GM18867 (cell line): ENCODE data around the gene SEPHS2.
"Not testable (repeated sequence)": the region's sequence is repeated elsewhere in the genome, so short reads cannot be mapped to it uniquely, and the experiment has no call there.

Experiments
- ATAC-seq: cut with Tn5 transposase; IDR thresholded peaks from one replicate; pipeline ENCODE4 v1.9.1; 2021; ENCODE audit warnings: mild to moderate bottlenecking, moderate library complexity; ENCODE audit not compliant: unreplicated experiment

The SEPHS2 gene

DNA sequence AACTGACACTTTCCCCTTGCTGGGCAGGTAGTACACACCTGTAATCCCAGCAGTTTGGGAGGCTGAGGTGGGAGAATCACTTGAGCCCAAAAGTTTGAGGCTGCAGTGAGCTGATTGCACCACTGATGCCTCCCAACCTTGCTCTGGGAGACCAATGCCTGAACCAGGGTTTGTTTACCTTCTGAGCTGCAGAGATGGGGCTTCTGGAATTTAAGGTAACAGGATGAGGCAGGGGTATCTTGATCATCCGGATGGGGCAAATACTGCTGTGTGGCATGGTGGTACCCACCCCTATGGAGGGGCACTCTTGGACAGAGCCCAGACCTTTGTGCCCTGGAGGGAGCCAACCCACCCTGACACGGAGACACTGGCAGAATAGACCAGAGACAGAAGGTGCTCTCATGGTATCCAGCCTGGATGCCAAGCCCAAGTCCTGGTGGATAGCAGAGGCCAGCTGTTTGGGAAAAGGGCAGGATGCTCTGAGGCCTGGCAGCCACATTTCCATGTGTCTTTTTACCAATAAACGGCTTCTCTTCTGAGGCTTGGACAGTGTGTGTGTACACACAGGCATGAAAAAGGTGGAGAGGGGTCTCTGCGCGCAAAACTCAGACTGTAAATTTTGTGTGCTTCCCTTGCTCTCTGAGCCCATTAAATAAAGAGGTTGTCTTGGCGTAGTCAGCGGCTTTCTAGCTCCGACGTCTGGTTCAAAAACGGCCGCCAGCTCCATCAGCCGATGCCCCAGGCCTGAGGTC, 46.1 kb downstream of the SEPHS2 start:
- ATAC-seq: no peak

DNA sequence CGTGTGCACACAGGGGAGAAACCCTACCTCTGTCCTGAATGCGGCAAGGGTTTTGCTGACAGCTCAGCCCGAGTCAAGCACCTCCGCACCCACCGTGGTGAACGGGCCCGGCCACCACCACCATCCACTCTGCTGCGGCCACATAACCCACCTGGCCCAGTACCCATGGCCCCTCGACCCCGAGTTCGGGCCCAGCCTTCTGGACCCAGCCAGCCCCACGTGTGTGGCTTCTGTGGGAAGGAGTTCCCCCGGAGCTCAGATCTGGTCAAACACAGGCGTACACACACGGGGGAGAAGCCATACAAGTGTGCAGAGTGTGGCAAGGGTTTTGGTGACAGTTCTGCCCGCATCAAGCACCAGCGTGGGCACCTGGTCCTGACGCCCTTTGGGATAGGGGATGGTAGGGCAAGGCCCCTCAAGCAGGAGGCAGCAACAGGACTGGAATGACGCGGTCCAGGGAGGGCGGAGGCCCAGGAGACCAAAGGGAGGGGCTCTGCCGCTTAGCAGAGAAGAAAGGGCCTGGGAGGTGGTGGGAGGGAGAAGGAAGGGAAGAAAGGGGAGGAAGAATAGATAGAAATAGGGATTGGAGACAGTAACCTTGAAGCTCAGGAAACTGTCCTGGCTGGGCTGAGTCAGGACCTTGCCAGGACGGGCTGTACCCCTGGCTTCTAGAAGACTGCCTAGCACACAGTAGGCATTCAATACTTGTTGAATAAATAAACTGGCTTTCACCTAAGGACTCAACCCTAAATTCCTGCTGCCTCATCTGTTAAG, 46.8 kb downstream of the SEPHS2 start:
- ATAC-seq: no peak

DNA sequence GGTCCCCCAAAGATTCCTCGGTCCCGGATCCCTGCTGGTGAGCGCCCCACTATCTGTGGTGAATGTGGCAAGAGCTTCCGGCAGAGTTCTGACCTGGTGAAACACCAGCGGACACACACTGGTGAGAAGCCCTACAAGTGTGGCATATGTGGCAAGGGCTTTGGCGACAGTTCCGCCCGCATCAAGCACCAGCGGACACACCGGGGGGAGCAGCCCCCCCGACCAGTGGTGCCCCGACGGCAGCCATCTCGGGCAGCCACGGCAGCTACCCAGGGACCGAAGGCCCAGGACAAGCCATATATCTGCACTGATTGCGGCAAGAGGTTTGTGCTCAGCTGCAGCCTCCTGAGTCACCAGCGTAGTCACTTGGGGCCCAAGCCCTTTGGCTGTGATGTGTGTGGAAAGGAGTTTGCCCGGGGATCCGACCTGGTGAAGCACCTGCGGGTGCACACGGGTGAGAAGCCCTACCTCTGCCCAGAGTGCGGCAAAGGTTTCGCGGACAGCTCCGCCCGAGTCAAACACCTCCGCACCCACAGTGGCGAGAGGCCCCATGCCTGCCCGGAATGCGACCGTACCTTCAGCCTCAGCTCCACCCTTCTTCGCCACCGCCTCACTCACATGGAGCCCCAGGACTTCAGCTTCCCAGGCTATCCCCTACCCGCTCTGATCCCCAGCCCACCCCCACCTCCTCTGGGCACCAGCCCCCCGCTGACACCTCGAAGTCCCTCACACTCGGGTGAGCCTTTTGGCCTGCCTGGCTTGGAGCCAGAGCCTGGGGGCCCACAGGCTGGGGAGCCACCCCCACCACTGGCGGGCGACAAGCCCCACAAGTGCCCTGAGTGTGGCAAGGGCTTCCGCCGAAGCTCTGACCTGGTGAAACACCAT, 47.7 kb downstream of the SEPHS2 start:
- ATAC-seq: no peak

DNA sequence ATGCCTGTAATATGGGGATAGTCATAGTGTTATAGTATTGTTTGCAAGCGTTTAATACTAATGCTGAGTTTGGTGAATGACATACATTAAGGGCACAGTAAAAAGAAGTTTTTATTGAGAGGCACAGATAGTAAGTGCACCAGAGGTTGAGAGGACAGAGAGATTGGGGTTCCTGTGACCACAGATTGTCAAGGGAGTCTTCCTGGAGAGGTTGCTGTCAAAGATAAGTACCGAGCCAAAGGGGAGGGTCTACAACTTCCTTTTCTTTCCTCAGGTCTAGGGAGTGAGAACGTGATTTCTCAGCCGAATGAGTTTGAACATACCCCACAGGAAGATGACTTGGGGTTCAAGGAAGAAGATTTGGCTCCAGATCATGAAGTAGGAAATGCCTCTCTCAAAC, 48.6 kb downstream of the SEPHS2 start:
- no peak for ATAC-seq

DNA sequence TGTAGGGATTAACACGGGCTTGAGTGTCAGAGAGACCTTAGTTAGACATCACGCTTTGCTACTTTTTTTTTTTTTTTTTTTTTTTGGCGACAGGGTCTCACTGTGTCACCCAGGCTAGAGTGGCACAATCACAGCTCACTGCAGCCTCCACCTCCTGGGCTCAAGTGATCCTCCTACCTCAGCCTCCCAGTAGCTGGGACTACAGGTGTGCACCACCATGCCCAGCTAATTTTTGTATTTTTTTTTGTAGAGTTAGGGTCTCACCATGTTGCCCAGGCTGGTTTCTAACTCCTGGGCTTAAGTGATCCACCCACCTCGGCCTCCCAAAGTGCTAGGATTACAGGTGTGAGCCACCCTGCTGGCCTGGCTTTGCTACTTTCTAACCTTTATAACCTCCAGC, 49.0 kb downstream of the SEPHS2 start:
- ATAC-seq: not testable (repeated sequence)

DNA sequence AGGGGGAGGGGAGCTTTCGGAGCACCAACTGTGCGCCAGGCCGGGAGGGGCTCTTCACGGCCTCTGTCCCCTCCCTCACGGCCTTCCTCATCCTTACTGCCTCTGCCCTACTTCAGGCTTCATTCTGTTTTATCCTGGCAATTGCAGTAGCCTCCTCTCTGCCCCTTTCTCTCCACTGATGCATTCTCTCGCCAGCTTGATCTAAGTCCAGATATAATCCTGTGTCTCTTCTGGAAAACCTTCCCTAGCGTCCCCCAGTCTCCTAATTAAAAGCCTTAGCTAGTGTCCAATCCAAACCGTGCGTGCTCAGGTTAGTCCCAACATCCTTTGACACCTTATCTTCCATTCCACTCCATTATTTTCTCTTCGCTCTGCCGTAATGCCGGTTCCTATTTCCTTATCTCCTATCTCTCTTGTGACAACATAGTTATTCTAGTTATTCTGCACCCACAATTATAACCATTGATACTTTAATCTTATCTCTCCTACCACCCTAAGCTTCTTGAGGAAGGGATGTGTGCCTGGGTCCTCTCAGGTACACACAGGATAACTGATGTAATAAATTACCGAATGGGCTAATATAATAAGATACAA, 49.6 kb downstream of the SEPHS2 start:
- ATAC-seq: no peak

DNA sequence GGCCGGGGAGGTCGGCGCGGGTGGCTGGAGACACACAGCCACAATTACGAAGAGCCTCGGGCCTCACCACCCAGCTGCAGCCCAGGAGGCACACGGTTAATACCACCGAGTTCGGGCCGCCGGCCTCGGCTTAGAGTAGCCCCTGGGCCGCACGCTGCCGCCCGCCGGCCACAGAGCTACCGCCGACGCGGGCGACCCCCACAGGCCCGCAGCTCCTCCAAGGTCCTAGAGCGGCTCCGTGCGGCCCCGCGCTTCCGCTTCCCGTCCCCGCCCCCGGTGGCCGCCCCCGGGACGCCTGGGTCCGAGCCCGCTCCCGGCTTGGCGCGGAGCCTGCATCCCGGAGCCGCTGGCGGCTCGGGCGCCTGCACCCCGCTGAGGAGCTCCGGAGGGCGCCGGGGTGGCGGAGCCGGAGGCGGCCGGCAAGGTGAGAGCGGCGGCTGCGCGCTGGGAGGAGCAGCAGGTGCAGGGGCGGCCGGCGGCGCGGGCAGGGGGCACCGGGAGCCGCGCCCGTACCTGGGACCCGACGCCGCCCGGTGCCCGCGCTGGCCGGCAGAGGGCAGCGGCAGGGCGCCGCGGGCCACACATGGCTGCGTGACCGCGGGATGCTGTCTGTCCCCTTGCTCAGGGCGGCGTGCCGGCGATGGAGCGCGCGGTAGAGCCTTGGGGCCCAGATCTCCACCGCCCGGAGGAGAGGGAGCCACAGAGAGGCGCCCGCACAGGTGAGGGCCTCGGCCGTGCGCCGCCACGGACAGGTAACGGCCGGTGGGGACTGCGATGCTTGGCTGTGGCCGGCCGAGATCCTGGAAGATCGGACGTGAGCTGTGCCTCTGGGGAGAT, 50.3 kb downstream of the SEPHS2 start, which contains the start of gene ZNF48:
ZNF48 (plus strand) TSS at position 266 of the 837 bp plus-strand sequence; CDS start at position 641, 375 bp downstream.
- ATAC-seq: peak; percentile 64

DNA sequence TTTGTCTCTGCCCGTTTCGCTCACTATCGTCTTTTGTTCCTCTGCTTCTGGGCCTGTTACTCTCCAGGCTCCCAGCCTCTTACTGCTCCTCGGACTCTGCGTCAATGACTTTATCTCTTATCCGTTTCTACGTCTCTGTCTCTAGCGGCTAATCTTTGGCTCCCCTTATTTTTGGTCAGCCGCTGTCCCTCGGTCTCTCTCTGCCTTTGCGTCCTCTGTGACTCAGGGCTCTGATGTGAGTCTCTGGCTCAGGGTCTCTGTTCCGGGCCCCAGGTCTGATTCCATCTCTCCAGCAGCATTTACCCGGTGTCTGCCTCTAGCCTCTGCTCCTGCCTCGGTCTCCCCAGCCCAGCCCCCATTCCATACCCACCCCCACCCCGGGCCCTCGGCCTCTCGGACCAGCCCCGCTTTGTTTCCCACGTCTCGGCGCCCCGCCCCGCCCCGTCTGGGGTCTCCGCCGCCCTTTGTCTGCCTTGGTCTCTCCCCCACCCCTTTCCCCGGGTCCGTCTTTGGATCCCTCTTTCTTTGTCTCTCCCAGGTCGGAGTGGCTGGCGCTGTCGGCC, 51.0 kb downstream of the SEPHS2 start:
- no peak for ATAC-seq
